ENCODE measurements around the gene P2RY12. TPM values are rescaled to one million over a fixed set of nuclear protein-coding genes. Genes with fewer than 3 reads are reported as not detected.

Gene P2RY12
- total and polyA plus RNA-seq, 2 of the 4 experiments (the other 2 are of a cell fraction), result not detected

DNA sequence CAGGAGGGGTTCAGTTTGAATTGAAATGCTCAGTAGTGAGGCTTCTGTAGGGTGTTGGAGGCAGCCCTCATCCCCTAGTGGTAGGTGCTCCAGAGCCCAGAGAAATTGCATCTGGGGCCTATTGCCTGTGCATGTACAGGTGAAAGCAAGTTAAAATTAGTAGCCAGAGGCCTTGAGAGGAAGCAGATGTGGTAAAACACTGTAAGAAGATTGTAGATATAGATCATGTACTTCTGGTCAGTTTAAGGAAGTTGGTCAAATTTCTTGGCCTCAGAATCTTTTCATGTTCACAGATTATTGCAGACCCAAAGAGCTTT, 41.7 kb upstream of the P2RY12 start:
- no peaks in the 10 kb centered on the region for H3K9me3 ChIP-seq (ENCODE audit: control insufficient read depth, insufficient read depth, low read length)
- no peak overlapping the region for H2AK5ac ChIP-seq (ENCODE audit: low read depth, low read length)
- no peak for DNase-seq
- H2BK5ac ChIP-seq (ENCODE audit: low read depth, low read length, poor library complexity, severe bottlenecking), result no peak overlapping the region
- no peak overlapping the region for H3K14ac ChIP-seq (replicated peaks; ENCODE audit: low read depth, low read length)
- H3K9ac ChIP-seq (ENCODE audit: low read depth, low read length), result no peak overlapping the region
- no peaks in the 10 kb centered on the region for H3K36me3 ChIP-seq (ENCODE audit: control insufficient read depth, insufficient read depth, low read length)
- ATAC-seq (ENCODE audit: low read depth), result no peak
- TF ChIP-seq MXI1 (IDR thresholded peaks at IDR 0.05; ENCODE audit: borderline replicate concordance, low read depth, low read length) (no peak), MAZ (IDR thresholded peaks at IDR 0.05; ENCODE audit: borderline replicate concordance, low read depth, low read length) (no peak), NFE2L2 (IDR thresholded peaks at IDR 0.05; ENCODE audit: low read depth, low read length) (no peak), MAFK (IDR thresholded peaks at IDR 0.05; ENCODE audit: low read depth, low read length) (no peak), FOS (IDR thresholded peaks at IDR 0.05; ENCODE audit: low read depth, low read length) (no peak), CHD1 (IDR thresholded peaks at IDR 0.05; ENCODE audit: low read depth, low read length) (no peak), CEBPB (IDR thresholded peaks at IDR 0.05; ENCODE audit: low read depth, low read length) (no peak), RAD21 (IDR thresholded peaks at IDR 0.05; ENCODE audit: low read length) (no peak), POLR2A (IDR thresholded peaks at IDR 0.05; ENCODE audit: low read depth, low read length) (no peak), SMC3 (IDR thresholded peaks at IDR 0.05; ENCODE audit: low read depth, low read length) (no peak), RFX5 (IDR thresholded peaks at IDR 0.05; ENCODE audit: low read depth, low read length) (no peak), BHLHE40 (IDR thresholded peaks at IDR 0.05; ENCODE audit: low read depth, low read length) (no peak), RCOR1 (IDR thresholded peaks at IDR 0.05; ENCODE audit: insufficient replicate concordance, low read length) (no peak)
- TF ChIP-seq, protein P1, sequence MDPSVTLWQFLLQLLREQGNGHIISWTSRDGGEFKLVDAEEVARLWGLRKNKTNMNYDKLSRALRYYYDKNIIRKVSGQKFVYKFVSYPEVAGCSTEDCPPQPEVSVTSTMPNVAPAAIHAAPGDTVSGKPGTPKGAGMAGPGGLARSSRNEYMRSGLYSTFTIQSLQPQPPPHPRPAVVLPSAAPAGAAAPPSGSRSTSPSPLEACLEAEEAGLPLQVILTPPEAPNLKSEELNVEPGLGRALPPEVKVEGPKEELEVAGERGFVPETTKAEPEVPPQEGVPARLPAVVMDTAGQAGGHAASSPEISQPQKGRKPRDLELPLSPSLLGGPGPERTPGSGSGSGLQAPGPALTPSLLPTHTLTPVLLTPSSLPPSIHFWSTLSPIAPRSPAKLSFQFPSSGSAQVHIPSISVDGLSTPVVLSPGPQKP (IDR thresholded peaks at IDR 0.05; ENCODE audit: borderline replicate concordance, low read depth, low read length), result no peak
- TF ChIP-seq, protein P2, sequence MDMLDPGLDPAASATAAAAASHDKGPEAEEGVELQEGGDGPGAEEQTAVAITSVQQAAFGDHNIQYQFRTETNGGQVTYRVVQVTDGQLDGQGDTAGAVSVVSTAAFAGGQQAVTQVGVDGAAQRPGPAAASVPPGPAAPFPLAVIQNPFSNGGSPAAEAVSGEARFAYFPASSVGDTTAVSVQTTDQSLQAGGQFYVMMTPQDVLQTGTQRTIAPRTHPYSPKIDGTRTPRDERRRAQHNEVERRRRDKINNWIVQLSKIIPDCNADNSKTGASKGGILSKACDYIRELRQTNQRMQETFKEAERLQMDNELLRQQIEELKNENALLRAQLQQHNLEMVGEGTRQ (IDR thresholded peaks at IDR 0.05; ENCODE audit: low read depth, low read length), result no peak
- TF ChIP-seq, protein P3, sequence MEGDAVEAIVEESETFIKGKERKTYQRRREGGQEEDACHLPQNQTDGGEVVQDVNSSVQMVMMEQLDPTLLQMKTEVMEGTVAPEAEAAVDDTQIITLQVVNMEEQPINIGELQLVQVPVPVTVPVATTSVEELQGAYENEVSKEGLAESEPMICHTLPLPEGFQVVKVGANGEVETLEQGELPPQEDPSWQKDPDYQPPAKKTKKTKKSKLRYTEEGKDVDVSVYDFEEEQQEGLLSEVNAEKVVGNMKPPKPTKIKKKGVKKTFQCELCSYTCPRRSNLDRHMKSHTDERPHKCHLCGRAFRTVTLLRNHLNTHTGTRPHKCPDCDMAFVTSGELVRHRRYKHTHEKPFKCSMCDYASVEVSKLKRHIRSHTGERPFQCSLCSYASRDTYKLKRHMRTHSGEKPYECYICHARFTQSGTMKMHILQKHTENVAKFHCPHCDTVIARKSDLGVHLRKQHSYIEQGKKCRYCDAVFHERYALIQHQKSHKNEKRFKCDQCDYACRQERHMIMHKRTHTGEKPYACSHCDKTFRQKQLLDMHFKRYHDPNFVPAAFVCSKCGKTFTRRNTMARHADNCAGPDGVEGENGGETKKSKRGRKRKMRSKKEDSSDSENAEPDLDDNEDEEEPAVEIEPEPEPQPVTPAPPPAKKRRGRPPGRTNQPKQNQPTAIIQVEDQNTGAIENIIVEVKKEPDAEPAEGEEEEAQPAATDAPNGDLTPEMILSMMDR (conservative IDR thresholded peaks at IDR 0.05; ENCODE audit: low read depth, low read length), result no peak
- H3K9me1 ChIP-seq (ENCODE audit: insufficient read depth, low read length), result peaks cover 3% of the 10 kb centered on the region; the same call in 1 of the 2 replicates
- H3K56ac ChIP-seq (ENCODE audit: extremely low read depth, insufficient read depth, low read length), result no peak overlapping the region
- H3K23ac ChIP-seq (ENCODE audit: low read depth, low read length), result no peak overlapping the region
- in situ Hi-C loops (cut with MboI; ENCODE audit: low sequenced_read_pairs) (no loop called here), intact Hi-C loops (cut with micrococcal nuclease) (no loop called here), dilution Hi-C loops (cut with HindIII; ENCODE audit: low sequenced_read_pairs, unreplicated experiment) (no loop called here)
- H2AK9ac ChIP-seq (replicated peaks; ENCODE audit: low read depth, low read length, poor library complexity), result no peak overlapping the region
- H2BK15ac ChIP-seq (ENCODE audit: low read depth, low read length), result no peak overlapping the region
- H4K5ac ChIP-seq (ENCODE audit: low read depth, low read length), result no peak overlapping the region
- no peak overlapping the region for H3K4ac ChIP-seq (ENCODE audit: low read depth, low read length)
- H3K4me2 ChIP-seq (ENCODE audit: low read depth, low read length), result no peak overlapping the region
- no peaks in the 10 kb centered on the region for H3K79me1 ChIP-seq (ENCODE audit: low read depth in 1 of 2, low read length in 2 of 2)
- no peak overlapping the region for H2BK120ac ChIP-seq (ENCODE audit: low read depth, low read length)
- H2BK20ac ChIP-seq (ENCODE audit: low read depth, low read length), result no peak overlapping the region
- no peak overlapping the region for H2AFZ ChIP-seq (replicated peaks; ENCODE audit: low read length, poor library complexity)
- no peaks in the 10 kb centered on the region for H3K27me3 ChIP-seq (ENCODE audit: control insufficient read depth, insufficient read depth, low read length)
- H4K8ac ChIP-seq (ENCODE audit: low read depth in 2 of 2, low read length in 2 of 2), result no peak overlapping the region
- H3K18ac ChIP-seq (ENCODE audit: low read depth, low read length), result no peak overlapping the region
- H3K4me1 ChIP-seq (ENCODE audit: control insufficient read depth, insufficient read depth, low read length), result peaks cover 4% of the 10 kb centered on the region; the same call in 1 of the 2 replicates
- H3K4me3 ChIP-seq (ENCODE audit: insufficient read depth, low read depth, low read length), result no peak overlapping the region
- no peaks in the 10 kb centered on the region for H4K20me1 ChIP-seq (ENCODE audit: insufficient read depth, low read length)
- H4K91ac ChIP-seq (ENCODE audit: insufficient read depth, low read depth, low read length), result no peak overlapping the region
- CTCF ChIA-PET, result interaction anchor here (0.6 to 1.7 kb wide), 6 partner anchors 8 to 586 kb away, joined by 3 to 5 read pairs (median 3); no protein-coding TSS in a partner anchor
- no peak overlapping the region for H3K27ac ChIP-seq (ENCODE audit: insufficient read depth, low read length)
- POLR2A ChIA-PET (ENCODE audit: unreplicated experiment), result no interaction called here
- no TSS peak for BruUV-seq (replicated peaks)
